ENCODE measurements around the gene RRAGA.

DNA sequence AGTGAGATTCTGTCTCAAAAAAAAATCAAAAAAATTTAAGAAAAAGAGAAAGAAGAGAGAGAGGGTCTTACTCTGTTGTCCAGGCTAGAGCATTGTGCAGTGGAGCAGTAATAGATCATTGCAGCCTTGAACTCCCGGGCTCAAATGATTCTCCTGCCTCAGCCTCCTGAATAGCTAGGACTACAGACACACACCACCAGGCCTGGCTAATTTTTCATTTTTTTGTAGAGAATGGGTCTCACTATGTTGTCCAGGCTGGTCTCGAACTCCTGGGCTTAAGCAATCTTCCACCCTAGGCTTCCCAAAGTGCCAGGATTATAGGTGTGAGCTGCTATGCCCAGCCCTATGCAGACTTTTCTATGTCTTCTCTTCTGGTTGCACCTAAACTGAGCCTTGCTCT, 25.0 kb downstream of the RRAGA start:
- TF ChIP-seq, protein P1, sequence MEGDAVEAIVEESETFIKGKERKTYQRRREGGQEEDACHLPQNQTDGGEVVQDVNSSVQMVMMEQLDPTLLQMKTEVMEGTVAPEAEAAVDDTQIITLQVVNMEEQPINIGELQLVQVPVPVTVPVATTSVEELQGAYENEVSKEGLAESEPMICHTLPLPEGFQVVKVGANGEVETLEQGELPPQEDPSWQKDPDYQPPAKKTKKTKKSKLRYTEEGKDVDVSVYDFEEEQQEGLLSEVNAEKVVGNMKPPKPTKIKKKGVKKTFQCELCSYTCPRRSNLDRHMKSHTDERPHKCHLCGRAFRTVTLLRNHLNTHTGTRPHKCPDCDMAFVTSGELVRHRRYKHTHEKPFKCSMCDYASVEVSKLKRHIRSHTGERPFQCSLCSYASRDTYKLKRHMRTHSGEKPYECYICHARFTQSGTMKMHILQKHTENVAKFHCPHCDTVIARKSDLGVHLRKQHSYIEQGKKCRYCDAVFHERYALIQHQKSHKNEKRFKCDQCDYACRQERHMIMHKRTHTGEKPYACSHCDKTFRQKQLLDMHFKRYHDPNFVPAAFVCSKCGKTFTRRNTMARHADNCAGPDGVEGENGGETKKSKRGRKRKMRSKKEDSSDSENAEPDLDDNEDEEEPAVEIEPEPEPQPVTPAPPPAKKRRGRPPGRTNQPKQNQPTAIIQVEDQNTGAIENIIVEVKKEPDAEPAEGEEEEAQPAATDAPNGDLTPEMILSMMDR (IDR thresholded peaks at IDR 0.05; ENCODE audit: extremely low read depth in 1 of 2, insufficient read depth in 1 of 2, low read depth in 1 of 2, low read length in 2 of 2) = no peak
- TF ChIP-seq GATA2 (IDR thresholded peaks at IDR 0.05; ENCODE audit: insufficient read depth, insufficient read length, low read depth, low read length) = no peak
- no peak for TF ChIP-seq FOS (IDR thresholded peaks at IDR 0.05; ENCODE audit: borderline replicate concordance, insufficient read depth, low read length)
- TF ChIP-seq POLR2AphosphoS5 (IDR thresholded peaks at IDR 0.05; ENCODE audit: insufficient read depth, low read depth, low read length) = no peak
- no peak for TF ChIP-seq EZH2 (IDR thresholded peaks at IDR 0.05; ENCODE audit: borderline replicate concordance, low read depth, low read length, severe bottlenecking)
- TF ChIP-seq POLR2A (IDR thresholded peaks at IDR 0.05; ENCODE audit: low read depth, low read length) = no peak
- TF ChIP-seq, protein P2, sequence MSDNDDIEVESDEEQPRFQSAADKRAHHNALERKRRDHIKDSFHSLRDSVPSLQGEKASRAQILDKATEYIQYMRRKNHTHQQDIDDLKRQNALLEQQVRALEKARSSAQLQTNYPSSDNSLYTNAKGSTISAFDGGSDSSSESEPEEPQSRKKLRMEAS (IDR thresholded peaks at IDR 0.05; ENCODE audit: insufficient read depth, insufficient read length) = no peak
